Measurements from ENCODE around the gene FAM229A.
"Not testable (repeated sequence)": the region's sequence is repeated elsewhere in the genome, so short reads cannot be mapped to it uniquely, and the experiment has no call there.

The FAM229A gene, protein sequence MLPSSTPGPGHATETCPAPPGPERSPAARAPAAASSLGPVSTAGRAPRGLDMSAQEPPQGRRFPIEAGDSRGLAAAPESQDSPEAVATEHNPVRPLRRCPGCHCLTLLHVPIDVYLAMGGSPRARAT

GRCh38 chr1:32362474-32363313, at the start of gene FAM229A, which contains the start of gene TSSK3:
FAM229A (minus strand) TSS chr1:32362485; CDS start chr1:32362091, 394 bp downstream.
TSSK3 (plus strand) TSS chr1:32362539; CDS start chr1:32362702, 163 bp downstream.
- DNase-seq, result no peak

DNA sequence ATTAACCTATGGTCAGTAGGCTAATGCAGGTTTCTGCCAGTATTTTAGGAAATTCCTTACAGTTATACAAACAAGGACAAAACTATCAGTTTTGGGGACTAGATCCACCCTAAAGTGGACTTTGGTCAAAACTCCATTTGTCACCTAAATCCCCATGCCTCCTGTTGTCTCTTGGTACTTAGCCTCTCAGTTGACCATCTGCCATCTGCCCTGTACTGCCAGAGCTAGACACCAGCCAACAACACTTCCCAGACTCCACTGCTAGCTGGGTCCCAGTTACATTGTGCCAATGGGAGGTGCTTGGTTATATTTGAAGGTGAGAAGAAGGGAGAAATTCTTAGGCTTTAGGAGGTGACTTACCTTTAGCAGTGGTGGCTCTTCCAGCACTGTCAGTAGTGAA, 49.0 kb upstream of the FAM229A start:
- no peak for DNase-seq

GRCh38 chr1:32406629-32407111, 44.4 kb upstream of the FAM229A start:
- DNase-seq, result no peak

- no peak for DNase-seq
Observed at GRCh38 chr1:32405672-32406467, 43.6 kb upstream of the FAM229A start.

GRCh38 chr1:32404946-32405345, 42.7 kb upstream of the FAM229A start:
- no peak for DNase-seq

- DNase-seq, result peak in 3 of 4 experiments; percentile 5 to 34 (median 10)
Observed at GRCh38 chr1:32400876-32401631, 38.8 kb upstream of the FAM229A start.

DNA sequence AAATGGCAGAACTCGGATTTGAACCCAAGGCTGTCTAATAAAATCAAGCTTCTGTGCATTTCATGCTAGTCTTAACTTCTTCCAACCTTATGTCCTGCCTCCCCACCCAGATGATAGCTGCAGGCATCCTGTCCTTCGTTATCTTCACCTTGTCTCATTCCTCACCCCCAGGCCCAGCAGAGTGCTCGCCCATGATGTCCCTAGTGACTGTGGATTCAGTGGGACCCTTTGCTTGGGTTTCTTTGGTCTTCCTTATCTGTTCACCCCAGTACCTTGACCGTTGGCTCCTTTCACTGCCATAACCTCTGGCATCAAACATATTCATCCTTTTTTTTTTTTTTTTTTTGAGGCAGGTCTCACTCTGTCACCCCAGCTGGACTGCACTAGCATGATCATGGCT, 37.6 kb upstream of the FAM229A start:
- DNase-seq, result no peak

DNA sequence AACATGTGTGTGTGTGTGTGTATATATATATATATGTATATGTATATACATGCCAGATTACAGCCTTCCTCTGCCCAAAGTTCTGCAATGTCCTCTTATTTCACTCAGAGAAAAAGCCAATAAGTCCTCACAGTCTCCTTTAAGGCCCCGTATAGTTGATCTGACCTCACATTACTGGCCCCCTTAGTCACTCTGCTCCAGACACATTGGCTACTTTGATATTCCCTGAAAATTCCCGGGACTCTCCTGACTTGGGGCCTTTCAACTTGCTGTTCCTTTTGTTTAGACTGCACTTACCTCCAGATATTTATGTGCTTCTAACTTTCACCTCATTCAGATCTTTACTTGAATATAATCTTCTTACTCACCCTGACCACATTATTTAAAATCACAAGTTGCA, 36.1 kb upstream of the FAM229A start:
- no peak for DNase-seq

DNA sequence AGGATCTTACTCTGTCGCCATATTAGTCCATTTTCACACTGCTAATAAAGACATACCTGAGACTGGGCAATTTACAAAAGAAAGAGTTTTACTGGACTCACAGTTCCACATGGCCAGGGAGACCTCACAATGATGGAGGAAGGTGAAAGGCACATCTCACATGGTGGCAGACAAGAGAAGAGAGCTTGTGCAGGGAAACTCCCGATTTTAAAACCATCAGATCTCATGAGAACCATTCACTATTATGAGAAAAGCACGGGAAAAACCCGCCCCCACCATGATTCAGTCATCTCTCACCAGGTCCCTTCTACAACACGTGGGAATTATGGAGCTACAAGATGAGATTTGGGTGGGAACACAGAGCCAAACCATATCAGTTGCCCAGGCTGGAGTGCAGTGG, 34.2 kb upstream of the FAM229A start:
- DNase-seq, result not testable (repeated sequence)

GRCh38 chr1:32394890-32395432, 32.7 kb upstream of the FAM229A start:
- DNase-seq, result no peak

GRCh38 chr1:32394141-32394889, 32.0 kb upstream of the FAM229A start, which contains the start of gene BSDC1:
BSDC1 (minus strand) TSS chr1:32394441; CDS start chr1:32394414, 27 bp downstream.
- peak; percentile 88 to 96 (median 92) for DNase-seq

GRCh38 chr1:32393832-32394140, 31.5 kb upstream of the FAM229A start:
- DNase-seq, result peak in 1 of 4 experiments; percentile 24

DNA sequence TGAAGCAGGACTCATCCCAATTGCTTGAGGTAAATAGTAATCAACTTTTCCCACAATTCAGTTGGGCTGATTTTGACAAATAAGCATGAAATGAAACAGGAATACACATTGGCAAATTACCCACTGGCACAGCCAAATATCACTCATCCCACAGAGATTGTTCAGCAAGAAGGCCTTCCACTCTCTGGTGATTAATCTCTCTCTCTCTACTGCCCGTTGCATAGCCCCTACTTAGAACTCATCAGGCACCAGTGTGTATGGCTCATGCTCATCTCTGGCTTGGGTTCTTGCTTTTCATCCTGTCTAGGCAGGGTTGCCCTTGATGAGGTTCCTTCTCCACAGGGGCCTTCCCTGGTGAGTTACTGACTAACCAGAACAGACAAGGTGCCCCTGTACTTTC, 30.9 kb upstream of the FAM229A start:
- DNase-seq, result no peak

GRCh38 chr1:32392325-32392724, 30.0 kb upstream of the FAM229A start:
- no peak for DNase-seq

DNA sequence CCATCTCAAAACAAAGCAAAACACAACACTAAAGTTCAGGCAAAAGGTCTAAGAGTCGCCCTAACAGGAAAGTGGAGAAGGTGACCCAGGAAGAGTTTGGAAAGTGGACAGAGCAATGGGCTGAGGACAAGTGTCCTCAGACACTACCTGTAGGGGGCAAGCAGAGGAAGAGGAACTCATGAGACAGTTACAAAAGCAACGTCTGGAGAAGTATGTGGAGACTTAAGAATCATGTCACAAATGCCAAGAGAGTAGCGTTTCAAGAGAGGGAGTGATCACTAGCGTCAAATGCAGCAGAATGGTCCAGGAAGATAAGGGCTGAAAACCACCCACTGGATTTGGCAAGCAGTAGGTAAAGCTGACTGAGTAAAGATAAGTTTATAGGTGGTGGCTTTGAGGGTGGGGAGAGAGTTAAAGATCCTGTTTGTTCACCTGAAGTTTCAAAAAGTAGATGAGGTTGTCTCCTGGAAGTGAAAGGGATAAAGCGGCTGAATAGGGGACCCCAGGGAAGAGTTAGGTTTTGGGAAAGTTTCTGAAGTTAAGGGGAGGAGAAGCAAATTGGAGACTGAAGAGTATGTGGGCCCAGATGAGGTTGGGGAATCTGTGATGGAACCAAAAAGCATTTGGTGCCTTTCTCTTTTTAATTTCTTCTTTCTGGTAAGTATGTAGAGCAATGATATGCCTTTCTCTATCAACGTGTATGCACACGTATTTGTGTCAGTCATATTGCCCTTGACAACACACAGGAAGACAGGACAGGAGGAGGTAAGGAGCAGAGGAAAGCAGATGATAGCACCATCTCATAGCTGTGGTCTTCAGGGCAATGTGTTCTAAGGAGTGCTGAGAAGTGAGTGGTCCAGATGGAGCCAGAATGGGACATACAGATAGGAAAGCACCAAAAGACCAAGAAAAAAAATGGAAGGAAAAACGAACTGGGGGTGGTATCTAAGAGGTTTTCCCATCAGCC, 28.9 kb upstream of the FAM229A start:
- DNase-seq, result no peak

DNA sequence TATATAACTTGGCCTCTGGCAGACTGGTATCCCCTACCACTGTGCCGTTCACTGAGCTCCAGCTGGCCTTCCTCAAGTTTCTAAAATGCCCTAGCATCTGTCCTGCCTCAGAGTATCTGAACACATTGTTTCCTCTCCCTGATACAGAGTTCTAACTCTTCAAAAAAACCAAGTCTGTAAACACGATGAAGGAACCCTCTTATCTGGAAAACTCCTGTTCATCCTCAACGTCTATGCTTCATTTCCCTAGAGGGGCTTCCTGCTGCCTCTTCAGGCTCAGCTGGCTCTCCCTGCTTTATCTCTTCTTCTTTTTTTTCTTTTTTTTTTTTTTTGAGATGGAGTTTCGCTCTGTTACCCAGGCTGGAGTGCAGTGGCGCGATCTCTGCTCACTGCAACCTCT, 26.4 kb upstream of the FAM229A start:
- DNase-seq, result no peak

GRCh38 chr1:32386676-32387392, 24.5 kb upstream of the FAM229A start:
- no peak for DNase-seq

DNA sequence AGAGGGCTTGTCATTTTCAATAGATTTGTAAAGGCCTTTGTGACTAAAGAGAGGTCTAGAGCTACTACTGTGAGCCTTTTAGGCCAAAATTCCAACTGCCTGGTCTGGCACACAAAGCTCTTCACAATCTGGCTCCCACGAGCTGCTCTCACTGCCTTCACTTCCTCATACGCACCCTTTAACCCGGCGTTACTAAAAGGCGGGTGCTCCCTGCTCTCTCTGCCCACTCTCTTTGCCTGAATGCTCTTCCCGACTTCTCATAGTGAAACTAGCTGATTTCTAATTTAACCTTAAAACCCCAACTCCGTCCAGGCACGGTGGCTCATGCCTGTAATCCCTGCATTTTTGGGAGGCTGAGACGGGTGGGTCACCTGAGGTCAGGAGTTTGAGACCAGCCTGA, 17.8 kb upstream of the FAM229A start:
- DNase-seq, result no peak

- no peak for DNase-seq
Observed at GRCh38 chr1:32377541-32378220, 15.4 kb upstream of the FAM229A start.
